NOMO-1 treated with DMSO at 0.1 percent for 48 hours (cell line): ENCODE results near the gene UCP2.

Experiments
- DNase-seq: peaks from one replicate; lab custom pipeline; 2025; ENCODE audit not compliant: unreplicated experiment; lab: John Stamatoyannopoulos, UW

Gene UCP2

GRCh38 chr11:73972620-73973449, 9.8 kb downstream of the UCP2 start:
- DNase-seq: no peak

GRCh38 chr11:73972187-73972586, 10.5 kb downstream of the UCP2 start:
- DNase-seq: no peak

- DNase-seq: no peak
Observed at GRCh38 chr11:73971175-73971719, 11.4 kb downstream of the UCP2 start.

DNA sequence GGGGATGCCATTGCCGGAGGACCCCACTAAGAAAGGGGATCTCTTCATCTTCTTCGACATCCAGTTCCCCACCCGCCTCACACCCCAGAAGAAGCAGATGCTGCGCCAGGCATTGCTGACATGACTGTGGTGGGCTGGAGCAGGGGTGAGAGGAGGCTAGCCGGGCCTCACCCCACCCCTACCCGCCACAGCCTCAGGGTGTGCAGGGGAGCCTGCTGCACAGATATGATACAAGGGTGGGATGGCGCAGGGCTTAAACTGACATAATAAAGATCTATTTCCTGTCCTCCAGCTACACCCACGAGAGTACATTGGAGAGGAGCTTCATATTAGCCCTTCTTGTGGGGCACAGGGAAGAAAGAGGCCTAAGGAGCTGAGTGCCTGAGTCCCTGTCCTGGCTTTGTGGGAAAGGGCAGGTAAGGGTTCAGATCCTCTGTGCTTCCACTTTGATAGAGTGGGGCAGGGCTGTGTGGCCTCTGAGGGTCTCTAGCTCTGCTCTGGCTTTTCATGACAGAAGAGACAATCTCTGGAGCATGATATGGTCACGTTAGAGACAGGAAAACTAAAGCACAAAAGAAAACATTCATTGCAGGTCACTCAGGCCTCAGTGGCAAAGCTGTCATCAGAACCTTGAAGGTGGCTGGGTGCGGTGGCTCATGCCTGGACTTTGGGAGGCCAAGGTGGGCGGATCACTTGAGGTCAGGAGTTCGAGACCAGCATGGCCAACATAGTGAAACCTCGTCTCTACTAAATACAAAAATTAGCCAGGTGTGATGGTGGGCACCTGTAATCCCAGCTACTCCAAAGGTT, 12.4 kb downstream of the UCP2 start:
- DNase-seq: no peak

DNA sequence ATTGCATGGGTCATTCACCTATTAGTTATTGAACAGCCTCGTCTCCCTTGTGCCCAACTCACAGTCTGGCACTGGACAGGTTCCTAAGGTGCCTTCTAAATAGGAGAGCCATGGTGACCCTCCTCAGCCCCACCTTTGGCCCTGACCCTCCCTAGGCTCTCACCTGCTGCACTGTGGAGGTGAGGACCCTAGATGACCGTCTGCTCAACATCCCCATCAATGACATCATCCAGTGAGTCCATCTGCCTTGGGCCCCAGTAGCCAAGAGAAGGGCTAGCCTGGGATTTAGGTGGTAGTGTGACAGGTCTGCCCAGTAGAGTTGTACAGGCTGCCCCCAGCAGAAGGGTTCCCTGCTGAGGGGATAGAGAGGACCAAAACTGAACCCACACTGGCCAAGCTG, 13.6 kb downstream of the UCP2 start:
- no peak for DNase-seq

GRCh38 chr11:73968356-73968966, 14.2 kb downstream of the UCP2 start:
- DNase-seq: no peak

DNA sequence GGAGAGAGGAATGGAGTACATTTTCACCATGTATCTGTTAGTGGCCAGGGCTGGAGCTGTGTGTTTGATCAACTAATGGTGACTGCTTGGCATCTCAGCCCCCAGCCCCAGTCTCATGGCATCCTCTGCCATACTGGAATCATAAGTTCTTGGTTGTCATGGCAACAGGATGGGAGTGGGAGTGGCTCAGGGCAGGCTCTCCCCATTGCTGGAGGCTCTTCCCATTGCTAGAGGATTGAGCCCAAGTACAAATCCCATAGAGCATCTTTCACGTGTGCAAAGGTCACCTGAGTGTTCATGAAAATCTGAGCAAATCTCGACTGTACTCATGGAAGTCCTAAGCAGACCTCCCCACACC, 16.9 kb downstream of the UCP2 start:
- DNase-seq: no peak

DNA sequence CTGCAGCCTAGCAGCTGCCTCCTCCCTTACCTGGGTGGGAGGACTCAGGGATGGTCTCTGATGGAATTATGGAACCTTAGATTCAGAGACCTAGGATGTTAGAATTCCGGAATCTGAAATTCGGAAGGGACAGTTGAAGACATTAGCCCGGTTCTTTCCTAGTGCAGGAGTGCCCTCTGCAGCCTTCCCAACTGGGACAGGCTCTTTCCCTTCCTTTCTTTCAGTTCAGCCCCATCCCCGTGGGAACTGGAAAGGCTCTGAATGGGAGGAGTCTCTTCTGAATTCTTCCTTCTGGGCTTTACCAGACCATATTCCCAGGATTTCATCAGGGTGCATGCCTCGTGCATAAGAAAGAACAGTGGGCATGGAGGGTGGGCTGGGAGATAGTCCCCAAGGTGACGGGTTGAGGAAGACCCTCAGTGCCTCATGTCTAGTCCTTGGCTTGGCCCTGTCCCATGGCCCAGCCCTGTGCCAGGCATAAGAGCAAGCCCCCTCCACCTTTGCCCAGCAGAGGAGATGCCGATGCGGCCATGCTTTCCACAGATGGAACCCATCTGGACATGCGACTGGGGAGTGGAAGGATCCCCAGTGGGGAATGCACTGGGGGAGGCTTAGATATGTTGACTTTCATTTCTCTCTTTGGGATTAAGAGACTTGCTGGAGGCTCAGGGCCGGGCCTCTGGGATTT, 17.4 kb downstream of the UCP2 start:
- DNase-seq: no peak

DNA sequence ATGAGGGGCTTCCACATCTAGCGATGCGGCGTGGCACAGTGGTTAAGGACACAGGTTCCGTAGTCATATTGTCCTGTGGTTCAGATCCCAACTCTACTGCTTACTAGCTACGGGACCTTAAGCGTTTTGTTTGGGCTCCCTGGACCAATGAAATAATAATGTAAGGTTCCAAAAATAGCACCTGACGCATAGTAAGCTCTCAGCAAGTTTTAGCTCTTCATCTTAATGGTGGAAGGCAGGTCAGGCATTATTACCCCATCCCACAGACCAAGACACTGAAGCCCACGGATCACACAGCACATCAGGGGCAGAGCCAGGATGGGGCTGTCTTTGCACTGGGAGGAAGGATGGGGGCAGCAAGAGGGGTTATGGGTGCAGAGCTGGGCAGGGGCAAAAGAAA, 18.8 kb downstream of the UCP2 start:
- no peak for DNase-seq

GRCh38 chr11:73962101-73962705, 20.4 kb downstream of the UCP2 start:
- DNase-seq: no peak

DNA sequence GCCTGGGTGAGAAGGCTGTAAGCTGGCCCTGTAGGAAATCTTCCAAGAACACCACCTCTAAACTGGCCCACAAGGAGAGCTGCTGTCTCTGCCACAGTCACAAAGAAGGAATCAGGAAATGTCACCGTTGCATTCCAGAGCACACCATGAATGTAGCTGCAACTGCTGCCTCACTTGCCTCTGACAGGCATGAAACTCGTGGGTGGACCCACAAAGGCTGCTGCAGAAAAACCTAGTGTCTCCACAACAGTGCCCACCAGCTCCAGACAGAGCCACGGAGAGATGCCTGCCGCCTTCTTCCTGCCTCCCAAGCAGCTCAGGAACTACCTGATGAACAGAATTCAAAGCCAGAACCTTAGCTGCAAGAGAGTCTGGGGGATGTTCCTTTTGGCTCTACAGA, 21.3 kb downstream of the UCP2 start:
- DNase-seq: no peak

- DNase-seq: no peak
Observed at GRCh38 chr11:73958521-73959141, 24.0 kb downstream of the UCP2 start.

DNA sequence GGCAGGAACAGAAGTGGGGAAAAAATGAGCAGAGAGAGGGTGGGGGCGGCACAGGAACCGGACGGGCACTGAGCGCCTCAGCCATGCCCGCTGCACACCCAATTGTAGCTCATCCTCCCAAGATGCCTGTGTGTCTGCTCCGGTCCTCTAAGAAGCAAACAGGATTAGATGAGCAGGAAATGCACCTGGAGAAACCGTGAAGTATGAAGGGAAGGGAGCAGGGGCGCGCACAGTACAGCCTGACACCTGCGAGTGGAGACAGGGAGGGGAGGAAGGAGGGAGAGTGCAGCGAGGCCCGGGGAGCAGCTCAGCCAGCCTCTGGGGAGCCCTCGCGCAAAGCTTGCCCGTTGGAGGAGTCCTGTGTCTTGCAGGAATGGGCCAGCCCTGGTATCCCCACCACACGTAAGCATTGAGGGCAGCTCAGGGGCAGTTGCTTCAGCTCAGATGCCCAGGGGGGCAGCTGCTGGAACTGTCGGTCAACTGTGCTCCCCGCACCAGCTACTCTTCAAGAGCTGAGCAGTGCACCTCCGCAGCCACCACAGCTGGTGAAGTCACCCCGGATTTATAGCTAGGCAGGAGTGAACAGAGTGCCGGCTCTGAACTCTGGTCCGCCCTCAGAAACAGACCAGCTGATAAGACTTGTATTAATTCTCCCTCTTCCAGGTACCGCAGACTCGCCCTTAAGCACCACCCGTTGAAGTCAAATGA, 24.8 kb downstream of the UCP2 start:
- DNase-seq: no peak

- DNase-seq: no peak
Observed at GRCh38 chr11:73956876-73957653, 25.6 kb downstream of the UCP2 start.

DNA sequence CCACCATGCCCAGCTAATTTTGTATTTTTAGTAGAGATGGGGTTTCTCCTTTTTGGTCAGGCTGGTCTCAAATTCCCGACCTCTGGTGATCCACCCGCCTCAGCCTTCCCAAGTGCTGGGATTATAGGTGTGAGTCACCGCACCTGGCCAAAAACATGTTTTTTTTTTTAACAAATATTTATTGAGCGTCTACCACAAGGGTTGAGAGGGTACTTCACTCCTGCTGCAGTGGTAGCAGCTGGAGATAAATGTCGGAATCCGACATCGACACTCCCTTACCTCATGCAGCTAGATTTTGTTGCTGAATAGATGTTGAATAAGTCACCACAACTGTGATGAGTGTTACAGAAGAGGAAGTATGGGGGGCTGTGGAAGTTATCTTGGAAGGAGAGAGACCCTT, 30.8 kb downstream of the UCP2 start:
- no peak for DNase-seq

DNA sequence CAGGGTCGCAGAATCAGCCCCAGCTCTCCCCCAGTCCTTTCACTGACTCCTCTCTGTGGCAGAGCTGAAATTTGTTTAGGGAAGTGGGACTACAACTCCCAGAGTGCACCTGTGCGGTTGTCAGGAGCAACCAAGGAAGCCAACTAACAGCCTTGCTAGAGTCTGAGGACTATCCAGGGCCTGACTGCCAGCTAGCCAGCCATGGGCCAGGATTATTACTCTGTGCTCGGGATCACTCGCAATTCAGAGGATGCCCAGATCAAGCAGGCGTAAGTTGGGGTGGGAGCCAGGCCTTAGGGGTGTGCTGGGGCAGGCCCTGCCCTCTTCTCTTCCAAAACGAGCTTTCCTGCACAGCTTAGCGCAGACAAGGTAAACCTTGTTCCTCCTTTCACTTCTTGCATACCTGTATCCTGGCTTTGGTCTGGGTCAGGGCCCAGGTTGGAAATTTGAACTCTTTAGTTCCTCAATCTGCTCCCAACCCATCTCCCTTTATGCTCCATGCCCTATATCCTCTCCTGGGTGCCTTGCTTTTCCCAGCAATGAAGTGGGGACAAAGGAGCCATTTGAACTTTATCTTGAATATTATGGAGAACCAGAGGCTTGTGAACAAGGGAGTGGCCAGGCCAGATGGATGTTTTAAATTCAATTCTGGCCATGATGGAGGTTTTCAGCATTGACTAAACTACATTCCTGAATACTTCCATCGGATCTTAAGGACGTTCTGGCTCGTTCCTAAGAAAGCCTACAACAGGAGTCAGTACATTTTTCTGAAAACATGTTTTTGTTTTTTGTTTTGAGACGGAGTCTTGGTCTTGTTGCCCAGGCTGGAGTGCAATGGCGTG, 31.6 kb downstream of the UCP2 start, which contains the start of gene DNAJB13:
DNAJB13 (plus strand) TSS at position 158 of the 842 bp plus-strand sequence; CDS start at position 202, 44 bp downstream.
- peak; percentile 41 for DNase-seq

DNA sequence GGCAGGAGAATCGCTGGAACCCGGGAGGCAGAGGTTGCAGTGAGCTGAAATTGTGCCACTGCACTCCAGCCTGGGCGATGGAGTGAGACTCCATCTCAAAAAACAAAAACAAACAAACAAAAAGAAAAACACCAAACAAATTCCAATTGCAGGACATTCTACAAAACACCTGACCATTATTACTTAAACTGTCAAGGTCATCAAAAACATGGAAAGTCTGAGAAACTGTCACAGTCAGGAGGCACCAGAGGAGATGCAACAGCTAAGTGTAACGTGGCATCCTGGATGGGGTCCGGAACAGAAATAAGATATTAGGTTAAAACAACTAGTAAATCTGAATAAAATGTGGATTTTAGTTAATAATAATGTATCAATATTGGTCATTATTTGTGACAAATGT, 32.7 kb downstream of the UCP2 start:
- no peak for DNase-seq

GRCh38 chr11:73949246-73949645, 33.4 kb downstream of the UCP2 start:
- no peak for DNase-seq
